GM12873 (cell line): ENCODE results near the gene NME2.

Source experiments
- CTCF ChIP-seq: IDR thresholded peaks from 2 replicates; pipeline ENCODE4 v1.5.1; 2012; ENCODE audit warnings: low read depth, mild to moderate bottlenecking, moderate library complexity, low read length, control low read depth; ENCODE audit not compliant: insufficient read depth; ENCODE audit errors: missing control alignments

NME2 gene

GRCh38 chr17:51144266-51145022 is 21.8 kb upstream of the NME2 start:
- no peak for TF ChIP-seq CTCF

GRCh38 chr17:51147650-51148049 is 18.6 kb upstream of the NME2 start:
- TF ChIP-seq CTCF: no peak

- TF ChIP-seq CTCF: no peak
Observed at GRCh38 chr17:51149163-51149562, 17.0 kb upstream of the NME2 start.

- no peak for TF ChIP-seq CTCF
Observed at GRCh38 chr17:51150932-51151331, 15.3 kb upstream of the NME2 start.

GRCh38 chr17:51152766-51153209 is 13.4 kb upstream of the NME2 start:
- TF ChIP-seq CTCF: no peak

GRCh38 chr17:51153210-51154072 is 12.8 kb upstream of the NME2 start, which contains the start of gene NME1:
NME1 (plus strand) TSS chr17:51153559; CDS start chr17:51155655, 2,096 bp downstream.
- peak; percentile 83 for TF ChIP-seq CTCF

- TF ChIP-seq CTCF: no peak
Observed at GRCh38 chr17:51154176-51154575, 12.0 kb upstream of the NME2 start.
